Endothelial cell (in vitro differentiated cells): ENCODE data around the gene GPR119. TPM values are rescaled to one million over a fixed set of nuclear protein-coding genes. Genes with fewer than 3 reads are reported as not detected.
A peak's percentile ranks its signal among the peaks of the same experiment; 100 is the strongest.

ENCODE experiments used
- DNase-seq: peaks from one replicate; pipeline ENCODE4 v3.0.0; 2021; ENCODE audit warnings: low spot score
- H3K27ac Mint-ChIP-seq: one replicate; pipeline ENCODE4 v1.8.0; 2021; ENCODE audit warnings: mixed read lengths, inconsistent platforms; ENCODE audit not compliant: unreplicated experiment
- H3K27me3 Mint-ChIP-seq: one replicate; pipeline ENCODE4 v1.8.0; 2021; ENCODE audit warnings: mild to moderate bottlenecking, moderate library complexity, mixed read lengths, inconsistent platforms; ENCODE audit not compliant: unreplicated experiment
- H3K36me3 Mint-ChIP-seq: one replicate; pipeline ENCODE4 v1.8.0; 2021; ENCODE audit warnings: mild to moderate bottlenecking, low read depth, mixed read lengths, inconsistent platforms; ENCODE audit not compliant: unreplicated experiment
- H3K4me1 Mint-ChIP-seq: one replicate; pipeline ENCODE4 v1.8.0; 2021; ENCODE audit warnings: mild to moderate bottlenecking, mixed read lengths, inconsistent platforms; ENCODE audit not compliant: unreplicated experiment
- H3K4me3 Mint-ChIP-seq: one replicate; pipeline ENCODE4 v1.8.0; 2021; ENCODE audit warnings: mild to moderate bottlenecking, mixed read lengths, inconsistent platforms; ENCODE audit not compliant: unreplicated experiment
- H3K9me3 Mint-ChIP-seq: one replicate; pipeline ENCODE4 v1.8.0; 2021; ENCODE audit warnings: mixed read lengths, inconsistent platforms; ENCODE audit not compliant: unreplicated experiment
- CTCF ChIP-seq: fragments of 200-600 bp; sonication (generic); IDR thresholded peaks from one replicate; pipeline ENCODE4 v1.5.0; 2021; ENCODE audit warnings: antibody characterized with exemption; ENCODE audit not compliant: unreplicated experiment
- total RNA-seq: library from RNA; stranded (reverse); fragmentation: NEBNext Ultra II Directional; extraction: Animal tissue kit (Norgen Biotek cat#: 25700); gene quantifications from one replicate; pipeline ENCODE4 v1.2.1, GENCODE V29; 2021; ENCODE audit not compliant: unreplicated experiment

Gene GPR119
- total RNA-seq, 1 donor from 2014 or later = not detected

GRCh38 chrX:130402208-130402684 is 16.8 kb upstream of the GPR119 start:
- peaks cover 3% of the 10 kb centered on the region for H3K36me3 Mint-ChIP-seq
- peak overlapping the region; percentile 65 for H3K27ac Mint-ChIP-seq
- H3K4me1 Mint-ChIP-seq = peaks cover 3% of the 10 kb centered on the region
- no peak for TF ChIP-seq CTCF
- H3K9me3 Mint-ChIP-seq = no peaks in the 10 kb centered on the region
- no peak for DNase-seq
- peak overlapping the region; percentile 98 for H3K4me3 Mint-ChIP-seq
- H3K27me3 Mint-ChIP-seq = no peaks in the 10 kb centered on the region

- DNase-seq = peak; percentile 66
- Mint-ChIP-seq H3K36me3 (peaks cover 3% of the 10 kb centered on the region), H3K4me1 (peaks cover 3% of the 10 kb centered on the region), H3K27me3 (no peaks in the 10 kb centered on the region), H3K27ac (peak within 1 kb of the TSS; percentile 74), H3K9me3 (no peaks in the 10 kb centered on the region), H3K4me3 (peak within 1 kb of the TSS; percentile 98)
- TF ChIP-seq CTCF = no peak
These were observed 16.1 kb upstream of the GPR119 start, which contains the start of gene RBMX2 for GRCh38 chrX:130401415-130402207. RBMX2 (plus strand) TSS chrX:130401987; CDS start chrX:130402033, 46 bp downstream.

DNA sequence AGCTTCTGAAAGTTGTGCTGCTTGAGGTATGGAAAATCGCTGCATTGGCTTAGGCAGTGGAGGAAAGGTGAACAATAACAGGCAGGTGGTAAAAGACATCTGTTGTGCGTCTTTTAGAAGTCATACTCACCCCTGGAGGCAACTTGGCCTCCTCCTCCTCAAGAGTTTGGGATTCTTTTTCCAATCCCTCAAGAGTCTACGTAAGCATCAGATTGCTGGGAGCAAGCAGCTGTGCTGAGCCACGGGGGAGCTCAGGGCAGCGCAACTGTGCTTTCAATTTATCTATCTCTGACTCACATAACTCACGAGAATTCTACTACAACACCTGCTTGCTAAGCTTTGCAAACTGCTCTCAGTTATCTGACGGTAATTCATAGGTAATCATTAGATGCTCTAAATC is 9.9 kb upstream of the GPR119 start:
- no peak for TF ChIP-seq CTCF
- H3K27ac Mint-ChIP-seq = no peak overlapping the region
- no peak for DNase-seq
- H3K36me3 Mint-ChIP-seq = no peaks in the 10 kb centered on the region
- no peaks in the 10 kb centered on the region for H3K4me1 Mint-ChIP-seq
- H3K9me3 Mint-ChIP-seq = no peaks in the 10 kb centered on the region
- H3K27me3 Mint-ChIP-seq = no peaks in the 10 kb centered on the region
- H3K4me3 Mint-ChIP-seq = no peak overlapping the region

GRCh38 chrX:130393451-130394074 is 8.1 kb upstream of the GPR119 start:
- H3K9me3 Mint-ChIP-seq = no peaks in the 10 kb centered on the region
- H3K27ac Mint-ChIP-seq = no peak overlapping the region
- TF ChIP-seq CTCF = no peak
- no peaks in the 10 kb centered on the region for H3K4me1 Mint-ChIP-seq
- no peak overlapping the region for H3K4me3 Mint-ChIP-seq
- no peaks in the 10 kb centered on the region for H3K27me3 Mint-ChIP-seq
- no peaks in the 10 kb centered on the region for H3K36me3 Mint-ChIP-seq
- peak; percentile 50 for DNase-seq

GRCh38 chrX:130386408-130386808 is 934 bp upstream of the GPR119 start:
- no peak for TF ChIP-seq CTCF
- DNase-seq = no peak
- H3K4me3 Mint-ChIP-seq = no peak overlapping the region
- H3K27ac Mint-ChIP-seq = no peak overlapping the region
- no peaks in the 10 kb centered on the region for H3K4me1 Mint-ChIP-seq
- no peaks in the 10 kb centered on the region for H3K9me3 Mint-ChIP-seq
- H3K27me3 Mint-ChIP-seq = no peaks in the 10 kb centered on the region
- no peaks in the 10 kb centered on the region for H3K36me3 Mint-ChIP-seq
